K562 (cell line): ENCODE results near the gene CGNL1.

Source experiments
- ARID3A ChIP-seq: IDR thresholded peaks from 2 replicates; pipeline ENCODE4 v1.6.1; 2012; ENCODE audit warnings: low read depth, low read length, improper control_type of control experiment, borderline replicate concordance
- BHLHE40 ChIP-seq: IDR thresholded peaks from 2 replicates; pipeline ENCODE4 v1.6.1; 2011; ENCODE audit warnings: low read length, improper control_type of control experiment
- CBX5 ChIP-seq: IDR thresholded peaks from 2 replicates; pipeline ENCODE4 v1.6.1; 2014; ENCODE audit warnings: low read depth, borderline replicate concordance
- CHD7 ChIP-seq: fragments of 200-600 bp; sonication (generic); IDR thresholded peaks from one replicate; pipeline ENCODE4 v1.6.1; 2012; ENCODE audit warnings: mild to moderate bottlenecking, low read depth, low read length, inconsistent platforms
- CTCF ChIP-seq, 3 experiments: IDR thresholded peaks in 2 of 3; conservative IDR thresholded peaks in 1 of 3; 2 replicates each; pipeline ENCODE4 v1.5.1; 2011 to 2012; ENCODE audit warnings: low read length in 3 of 3, mild to moderate bottlenecking in 3 of 3, control low read depth in 2 of 3, improper control_type of control experiment in 1 of 3, inconsistent platforms in 1 of 3, low read depth in 1 of 3, mixed read lengths in 1 of 3, moderate library complexity in 1 of 3; ENCODE audit not compliant: insufficient read depth in 2 of 3
- EP300 ChIP-seq: IDR thresholded peaks from 2 replicates; pipeline ENCODE4 v1.6.1; 2012; ENCODE audit warnings: low read length, improper control_type of control experiment
- GTF2A2 ChIP-seq: IDR thresholded peaks from 2 replicates; pipeline ENCODE4 v1.6.1; 2016; ENCODE audit warnings: mild to moderate bottlenecking, missing genetic modification characterization, missing compliant biosample characterization
- HDAC1 ChIP-seq, 2 experiments: fragments of 450-650 bp; IDR thresholded peaks; 2 replicates each; pipeline ENCODE4 v1.6.1; 2016 to 2017; ENCODE audit warnings: inconsistent platforms in 1 of 2, mild to moderate bottlenecking in 1 of 2, moderate library complexity in 1 of 2
- IRF9 ChIP-seq: fragments of 450-650 bp; IDR thresholded peaks from 2 replicates; pipeline ENCODE4 v1.6.1; 2016; ENCODE audit warnings: missing biosample characterization, missing genetic modification characterization
- POLR2AphosphoS5 ChIP-seq: IDR thresholded peaks from 2 replicates; pipeline ENCODE4 v1.6.1; 2011; ENCODE audit warnings: mild to moderate bottlenecking, low read depth, low read length, moderate library complexity; ENCODE audit not compliant: control insufficient read depth, insufficient read depth
- RAD21 ChIP-seq, 2 experiments: fragments of 250-450 bp in 1 of 2; fragments of 450-650 bp in 1 of 2; sonication (Bioruptor Pico) in 1 of 2; formaldehyde crosslinking in 1 of 2; IDR thresholded peaks in 1 of 2; conservative IDR thresholded peaks in 1 of 2; 2 replicates each; pipeline versions ENCODE4 v1.4.0 to v1.8.0; 2020 to 2022; ENCODE audit warnings: mild to moderate bottlenecking in 2 of 2, moderate library complexity in 1 of 2
- SIN3A ChIP-seq, 2 experiments: fragments of 150-350 bp in 1 of 2; IDR thresholded peaks; 2 replicates each; pipeline ENCODE4 v1.6.1; 2011 to 2016; ENCODE audit warnings: borderline replicate concordance in 2 of 2, low read depth in 2 of 2, low read length in 2 of 2, mild to moderate bottlenecking in 2 of 2, moderate library complexity in 2 of 2; ENCODE audit not compliant: control insufficient read depth in 1 of 2
- SRF ChIP-seq, 2 experiments: fragments of 250-450, 450-650 bp in 1 of 2; sonication (Bioruptor Pico) in 1 of 2; sonication (generic) in 1 of 2; formaldehyde crosslinking; IDR thresholded peaks; 2 replicates each; pipeline versions ENCODE4 v1.5.0 to v1.5.1; 2020 to 2022; ENCODE audit warnings: mild to moderate bottlenecking in 1 of 2, missing genetic modification reagents in 1 of 2

- no peak for TF ChIP-seq CTCF (IDR thresholded peaks at IDR 0.05 in 2 of 3, conservative IDR thresholded peaks at IDR 0.05 in 1 of 3; ENCODE audit: insufficient read depth in 2 of 3, low read depth in 1 of 3, low read length in 3 of 3)
- no peak for TF ChIP-seq POLR2AphosphoS5
- TF ChIP-seq CBX5: no peak
- TF ChIP-seq BHLHE40: no peak
- no peak for TF ChIP-seq GTF2A2 (tag)
- no peak for TF ChIP-seq SIN3A (IDR thresholded peaks at IDR 0.05; ENCODE audit: borderline replicate concordance in 2 of 2, control insufficient read depth in 1 of 2, low read depth in 2 of 2, low read length in 2 of 2)
- no peak for TF ChIP-seq ARID3A
- no peak for TF ChIP-seq HDAC1 (IDR thresholded peaks at IDR 0.05)
- TF ChIP-seq SRF (CRISPR knock-in tag; IDR thresholded peaks at IDR 0.05): no peak
- no peak for TF ChIP-seq RAD21 (CRISPR knock-in tag; conservative IDR thresholded peaks at IDR 0.05 in 1 of 2, IDR thresholded peaks at IDR 0.05 in 1 of 2)
- no peak for TF ChIP-seq EP300
- TF ChIP-seq CHD7: no peak
- no peak for TF ChIP-seq IRF9 (tag)
Observed at GRCh38 chr15:57548351-57548750, 172.0 kb downstream of the CGNL1 start.
